HG03460 (cell line): Measurements from ENCODE around the gene GAMT.

Source experiments
- ATAC-seq: cut with Tn5 transposase; IDR thresholded peaks from one replicate; pipeline ENCODE4 v1.9.1; 2021; ENCODE audit not compliant: unreplicated experiment

The GAMT gene

GRCh38 chr19:1366899-1367870 is 34.2 kb downstream of the GAMT start:
- ATAC-seq, result no peak

- ATAC-seq, result no peak
Measured at GRCh38 chr19:1366296-1366695, 35.0 kb downstream of the GAMT start.

- no peak for ATAC-seq
Measured at GRCh38 chr19:1365319-1366269, 35.7 kb downstream of the GAMT start.

GRCh38 chr19:1364070-1364704 is 37.2 kb downstream of the GAMT start:
- no peak for ATAC-seq

- ATAC-seq, result no peak
Measured at GRCh38 chr19:1363599-1363998, 37.7 kb downstream of the GAMT start.

GRCh38 chr19:1362387-1363257 is 38.7 kb downstream of the GAMT start:
- ATAC-seq, result no peak

GRCh38 chr19:1361601-1362386 is 39.5 kb downstream of the GAMT start:
- no peak for ATAC-seq

GRCh38 chr19:1360818-1361461 is 40.4 kb downstream of the GAMT start:
- ATAC-seq, result no peak

GRCh38 chr19:1360126-1360817 is 41.1 kb downstream of the GAMT start:
- ATAC-seq, result no peak

GRCh38 chr19:1357531-1358109 is 43.7 kb downstream of the GAMT start:
- no peak for ATAC-seq

GRCh38 chr19:1356508-1356865 is 44.9 kb downstream of the GAMT start:
- ATAC-seq, result no peak

- no peak for ATAC-seq
Measured at GRCh38 chr19:1355568-1356507, 45.5 kb downstream of the GAMT start.

GRCh38 chr19:1354970-1355567 is 46.3 kb downstream of the GAMT start:
- peak; percentile 3 for ATAC-seq

GRCh38 chr19:1353144-1353543 is 48.2 kb downstream of the GAMT start:
- no peak for ATAC-seq

- no peak for ATAC-seq
Measured at GRCh38 chr19:1351381-1351851, 49.9 kb downstream of the GAMT start.

GRCh38 chr19:1350867-1351266 is 50.5 kb downstream of the GAMT start:
- ATAC-seq, result no peak
